Measurements from ENCODE around the gene PIGC.
"Not testable (repeated sequence)": the region's sequence is repeated elsewhere in the genome, so short reads cannot be mapped to it uniquely, and the experiment has no call there.

PIGC gene

GRCh38 chr1:172466795-172467407 lies 23.0 kb upstream of the PIGC start:
- DNase-seq (ENCODE audit: low read depth in 3 of 3), result no peak

- no peak for DNase-seq (ENCODE audit: low read depth in 3 of 3)
Measured at GRCh38 chr1:172465617-172466016, 21.7 kb upstream of the PIGC start.

- DNase-seq (ENCODE audit: low read depth in 3 of 3), result no peak
Measured at GRCh38 chr1:172460887-172461315, 17.0 kb upstream of the PIGC start.

GRCh38 chr1:172460177-172460576 lies 16.3 kb upstream of the PIGC start:
- no peak for DNase-seq (ENCODE audit: low read depth in 3 of 3)

GRCh38 chr1:172457479-172458130 lies 13.7 kb upstream of the PIGC start:
- DNase-seq (ENCODE audit: low read depth in 3 of 3), result no peak

GRCh38 chr1:172456344-172456769 lies 12.5 kb upstream of the PIGC start:
- no peak for DNase-seq (ENCODE audit: low read depth in 3 of 3)

GRCh38 chr1:172455451-172455850 lies 11.6 kb upstream of the PIGC start:
- no peak for DNase-seq (ENCODE audit: low read depth in 3 of 3)

- DNase-seq (ENCODE audit: low read depth in 3 of 3), result no peak
Measured at GRCh38 chr1:172453607-172454006, 9.7 kb upstream of the PIGC start.

- DNase-seq (ENCODE audit: low read depth in 3 of 3), result no peak
Measured at GRCh38 chr1:172453153-172453545, 9.3 kb upstream of the PIGC start.

GRCh38 chr1:172452536-172453152 lies 8.8 kb upstream of the PIGC start:
- DNase-seq (ENCODE audit: low read depth in 3 of 3), result no peak

- DNase-seq (ENCODE audit: low read depth in 3 of 3), result no peak
Measured at GRCh38 chr1:172451002-172451443, 7.2 kb upstream of the PIGC start.

GRCh38 chr1:172450524-172450885 lies 6.6 kb upstream of the PIGC start:
- no peak for DNase-seq (ENCODE audit: low read depth in 3 of 3)

GRCh38 chr1:172449585-172450523 lies 6.0 kb upstream of the PIGC start:
- no peak for DNase-seq (ENCODE audit: low read depth in 3 of 3)

GRCh38 chr1:172448995-172449584 lies 5.2 kb upstream of the PIGC start:
- DNase-seq (ENCODE audit: low read depth in 3 of 3), result no peak

GRCh38 chr1:172447641-172448040 lies 3.8 kb upstream of the PIGC start:
- DNase-seq (ENCODE audit: low read depth in 3 of 3), result no peak

GRCh38 chr1:172446547-172446946 lies 2.7 kb upstream of the PIGC start:
- DNase-seq (ENCODE audit: low read depth in 3 of 3), result no peak

GRCh38 chr1:172442843-172443565 lies 865 bp downstream of the PIGC start:
- DNase-seq (ENCODE audit: low read depth in 3 of 3), result no peak

GRCh38 chr1:172442404-172442803 lies 1.5 kb downstream of the PIGC start:
- no peak for DNase-seq (ENCODE audit: low read depth in 3 of 3)

- not testable (repeated sequence) for DNase-seq (ENCODE audit: low read depth in 3 of 3)
Measured at GRCh38 chr1:172437183-172437582, 6.7 kb downstream of the PIGC start.

GRCh38 chr1:172431721-172432192 lies 12.1 kb downstream of the PIGC start:
- no peak for DNase-seq (ENCODE audit: low read depth in 3 of 3)

GRCh38 chr1:172431204-172431603 lies 12.7 kb downstream of the PIGC start:
- DNase-seq (ENCODE audit: low read depth in 3 of 3), result no peak
